Inflammatory macrophage treated with lipopolysaccharide for 1 hour (primary cell): ENCODE measurements around the gene CD74.

ENCODE experiments used
- DNase-seq, 2 donors: peaks; one replicate each; pipeline ENCODE4 v3.0.0-alpha.2; 2020 to 2022

The CD74 gene

DNA sequence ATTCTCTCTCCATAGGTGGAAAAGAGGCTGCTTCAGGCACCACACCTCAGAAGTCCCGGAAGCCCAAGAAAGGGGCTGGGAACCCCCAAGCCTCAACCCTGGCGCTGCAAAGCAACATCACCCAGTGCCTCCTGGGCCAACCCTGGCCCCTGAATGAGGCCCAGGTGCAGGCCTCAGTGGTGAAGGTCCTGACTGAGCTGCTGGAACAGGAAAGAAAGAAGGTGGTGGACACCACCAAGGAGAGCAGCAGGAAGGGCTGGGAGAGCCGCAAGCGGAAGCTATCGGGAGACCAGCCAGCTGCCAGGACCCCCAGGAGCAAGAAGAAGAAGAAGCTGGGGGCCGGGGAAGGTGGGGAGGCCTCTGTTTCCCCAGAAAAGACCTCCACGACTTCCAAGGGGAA is 16.4 kb downstream of the CD74 start:
- no peak for DNase-seq

DNA sequence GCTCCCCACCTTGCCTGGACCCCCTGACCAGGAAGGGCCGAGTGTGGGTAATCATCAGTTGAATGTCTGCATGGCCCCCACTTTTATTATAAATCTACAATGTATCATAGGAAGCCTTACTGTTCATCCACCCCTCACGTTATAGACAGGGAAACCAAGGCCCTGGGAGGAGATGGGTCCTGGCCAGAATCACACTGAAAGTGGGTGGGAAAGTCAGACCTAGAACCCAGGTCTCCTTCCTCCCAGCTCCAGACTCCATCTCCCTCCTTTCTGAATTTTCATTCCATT is 17.1 kb downstream of the CD74 start:
- no peak for DNase-seq

DNA sequence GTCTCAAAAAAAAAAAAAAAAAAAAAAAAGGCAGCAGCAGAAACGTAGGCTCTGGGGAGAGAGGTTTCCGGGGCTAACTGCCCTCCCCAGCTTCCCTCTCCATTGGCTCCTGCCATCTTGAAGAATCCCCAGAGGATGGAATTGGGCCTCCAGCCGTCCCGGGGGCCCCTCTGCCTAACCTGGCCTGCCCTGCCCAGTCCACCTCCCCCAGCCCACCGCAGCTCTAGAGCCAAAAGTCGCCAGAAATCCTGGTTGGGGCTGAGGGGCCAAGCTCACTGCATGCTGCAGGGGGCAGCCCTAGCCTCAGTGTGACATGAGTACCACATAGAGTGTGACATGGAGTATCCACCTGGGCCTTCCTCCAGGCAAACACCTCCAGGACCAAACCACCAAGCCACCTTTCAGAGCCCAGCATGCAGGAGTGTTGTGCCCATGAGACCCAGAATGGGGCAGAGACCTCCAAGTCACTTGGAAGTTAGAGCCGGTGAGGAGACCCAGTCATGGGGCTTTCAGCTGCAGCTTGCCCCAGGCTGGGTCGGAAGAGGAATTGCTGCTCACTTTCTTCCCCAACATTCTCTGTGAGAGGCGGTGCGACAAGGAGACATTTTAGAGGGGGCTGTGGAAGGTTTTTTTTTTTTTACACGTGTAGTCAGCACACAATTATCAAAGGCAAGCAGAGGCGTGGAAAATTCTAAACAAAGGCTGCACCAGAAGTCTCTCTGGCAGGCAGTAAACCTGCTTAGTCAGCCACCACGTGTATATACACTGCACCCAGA is 17.6 kb downstream of the CD74 start:
- DNase-seq = no peak

DNA sequence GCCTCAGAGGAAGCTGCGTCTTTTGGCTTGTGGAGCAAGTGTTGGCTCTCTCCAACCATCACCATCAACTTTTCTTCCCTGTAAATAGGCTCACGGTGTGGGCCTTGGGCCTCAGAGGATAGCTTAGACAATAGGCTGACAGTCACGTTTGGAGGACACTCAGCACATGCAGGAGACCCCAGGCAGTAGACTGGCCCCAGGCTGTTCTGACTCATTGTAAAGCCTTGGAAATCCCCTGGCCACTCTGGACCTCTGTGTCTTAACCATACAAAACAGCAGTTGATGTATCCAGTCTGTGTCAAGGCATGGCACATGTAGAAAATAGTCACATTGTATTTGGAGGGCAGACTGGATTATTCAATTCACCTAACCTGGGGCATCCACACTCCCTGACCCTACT is 18.6 kb downstream of the CD74 start:
- no peak for DNase-seq

DNA sequence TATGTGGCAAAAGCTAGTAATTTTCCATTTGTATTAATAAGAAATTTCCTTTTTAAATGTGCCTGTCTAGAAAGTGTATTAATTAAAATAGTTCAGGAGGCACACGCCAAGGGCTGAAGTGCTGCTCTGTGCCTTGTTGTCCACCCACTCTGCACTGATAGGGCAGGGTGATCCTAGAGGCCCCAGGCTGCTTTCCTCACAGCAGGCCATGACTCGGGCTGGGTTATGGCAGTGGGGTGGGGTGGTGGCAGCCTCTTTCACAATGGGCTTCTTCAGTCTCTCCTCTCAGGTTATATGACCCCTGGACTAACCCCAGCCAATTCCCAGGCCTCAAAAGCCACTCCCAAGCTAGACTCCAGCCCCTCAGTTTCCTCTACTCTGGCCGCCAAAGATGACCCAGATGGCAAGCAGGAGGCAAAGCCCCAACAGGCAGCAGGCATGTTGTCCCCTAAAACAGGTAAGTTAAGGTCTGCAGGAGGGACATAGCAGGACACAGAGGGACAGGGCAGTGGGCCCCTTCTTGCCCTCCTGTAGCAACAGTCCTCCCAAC is 19.5 kb downstream of the CD74 start:
- no peak for DNase-seq

DNA sequence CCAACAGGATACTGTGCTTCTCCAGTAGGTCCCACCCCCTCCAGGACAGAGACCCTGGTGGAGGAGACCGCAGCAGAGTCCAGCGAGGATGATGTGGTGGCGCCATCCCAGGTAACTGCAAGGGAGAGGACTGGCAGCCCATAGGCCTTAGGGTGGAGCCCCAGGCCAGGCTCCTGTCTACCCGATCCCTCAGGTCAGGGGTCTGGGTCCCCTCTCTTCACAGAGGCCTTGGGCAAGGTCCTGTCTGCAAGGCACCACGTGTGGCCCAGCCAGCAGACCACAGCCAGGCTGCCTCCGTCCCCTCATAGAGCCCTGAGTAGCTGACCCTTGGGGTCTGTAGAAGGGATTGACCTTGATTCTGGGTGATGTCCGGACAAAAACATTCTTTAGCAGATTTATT is 20.0 kb downstream of the CD74 start:
- DNase-seq = no peak

DNA sequence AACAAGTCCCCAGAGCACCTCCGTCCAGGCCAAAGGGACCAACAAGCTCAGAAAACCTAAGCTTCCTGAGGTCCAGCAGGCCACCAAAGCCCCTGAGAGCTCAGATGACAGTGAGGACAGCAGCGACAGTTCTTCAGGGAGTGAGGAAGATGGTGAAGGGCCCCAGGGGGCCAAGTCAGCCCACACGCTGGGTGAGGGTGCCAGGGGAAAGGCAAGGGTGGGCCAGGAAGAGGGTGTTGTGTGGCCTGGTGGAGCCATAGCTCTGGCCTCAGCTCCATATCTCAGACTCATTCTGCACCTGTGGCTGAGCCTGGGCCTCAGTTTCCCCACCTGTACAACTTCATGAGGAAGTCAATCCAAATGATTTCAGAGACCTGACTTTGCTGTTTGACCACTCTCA is 20.7 kb downstream of the CD74 start:
- no peak for DNase-seq

DNA sequence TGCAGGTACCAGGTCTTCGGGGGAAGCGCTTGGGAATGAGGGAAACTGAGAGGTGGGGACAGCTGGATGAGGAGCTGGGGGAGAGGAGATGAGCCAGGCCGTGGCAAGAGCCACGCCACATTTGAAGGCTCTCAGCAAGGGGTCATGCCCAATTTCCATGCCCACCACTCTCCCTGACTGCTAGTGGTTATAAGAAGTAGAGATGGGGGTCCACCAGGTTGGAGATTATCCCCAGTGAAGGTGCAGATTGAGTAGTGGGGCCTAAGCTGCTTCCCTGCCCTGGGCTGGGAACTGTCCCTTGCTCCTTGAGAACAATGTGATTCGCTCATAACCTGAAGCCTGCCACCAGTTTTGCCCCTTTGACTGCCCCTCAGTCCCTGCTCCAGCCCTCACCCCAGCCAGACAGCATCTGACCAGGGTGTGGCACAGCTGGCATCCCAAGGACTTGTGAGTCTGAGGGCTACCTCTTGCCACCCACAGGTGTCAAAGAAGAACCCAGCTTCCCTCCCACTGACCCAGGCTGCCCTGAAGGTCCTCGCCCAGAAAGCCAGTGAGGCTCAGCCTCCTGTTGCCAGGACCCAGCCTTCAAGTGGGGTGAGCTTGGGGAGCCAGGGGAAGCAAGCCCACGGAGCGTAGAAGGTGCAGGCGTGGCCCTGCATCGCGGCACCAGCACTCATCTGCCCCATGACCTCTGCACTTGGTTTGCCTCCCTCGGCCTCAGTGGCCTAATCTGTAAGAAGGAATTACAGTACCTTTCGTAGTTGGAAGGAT is 21.5 kb downstream of the CD74 start:
- DNase-seq = no peak

DNA sequence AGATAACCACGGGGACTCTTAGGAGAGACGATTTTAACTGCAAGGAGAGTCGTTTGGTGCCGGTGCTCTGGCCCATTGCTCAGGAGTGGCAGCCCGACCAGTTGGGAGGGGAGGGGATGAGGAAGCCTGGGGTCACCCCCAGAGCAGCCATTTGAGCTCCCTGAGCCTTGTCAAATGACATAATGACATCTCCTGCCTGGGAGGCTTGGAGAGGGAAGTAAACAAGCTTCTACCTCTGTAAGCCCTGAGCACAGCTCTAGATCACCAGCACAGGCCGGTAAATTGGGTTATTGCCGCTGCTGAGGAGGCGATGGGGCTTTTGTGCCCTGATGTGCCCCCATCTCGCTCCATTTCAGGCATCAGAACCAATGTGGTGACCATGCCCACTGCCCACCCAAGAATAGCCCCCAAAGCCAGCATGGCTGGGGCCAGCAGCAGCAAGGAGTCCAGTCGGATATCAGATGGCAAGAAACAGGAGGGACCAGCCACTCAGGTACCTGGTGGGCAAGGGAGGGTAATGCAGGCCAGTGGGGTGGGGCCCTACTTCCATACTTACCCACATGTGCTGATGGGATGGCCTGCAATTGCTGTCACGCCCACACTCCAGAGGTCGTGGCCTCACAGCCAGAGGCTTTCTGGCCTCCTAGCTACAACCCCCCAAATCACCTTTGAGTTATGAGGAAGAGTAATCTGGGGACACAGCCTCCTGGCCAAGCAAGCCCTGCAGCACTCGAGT is 23.0 kb downstream of the CD74 start:
- DNase-seq = no peak

DNA sequence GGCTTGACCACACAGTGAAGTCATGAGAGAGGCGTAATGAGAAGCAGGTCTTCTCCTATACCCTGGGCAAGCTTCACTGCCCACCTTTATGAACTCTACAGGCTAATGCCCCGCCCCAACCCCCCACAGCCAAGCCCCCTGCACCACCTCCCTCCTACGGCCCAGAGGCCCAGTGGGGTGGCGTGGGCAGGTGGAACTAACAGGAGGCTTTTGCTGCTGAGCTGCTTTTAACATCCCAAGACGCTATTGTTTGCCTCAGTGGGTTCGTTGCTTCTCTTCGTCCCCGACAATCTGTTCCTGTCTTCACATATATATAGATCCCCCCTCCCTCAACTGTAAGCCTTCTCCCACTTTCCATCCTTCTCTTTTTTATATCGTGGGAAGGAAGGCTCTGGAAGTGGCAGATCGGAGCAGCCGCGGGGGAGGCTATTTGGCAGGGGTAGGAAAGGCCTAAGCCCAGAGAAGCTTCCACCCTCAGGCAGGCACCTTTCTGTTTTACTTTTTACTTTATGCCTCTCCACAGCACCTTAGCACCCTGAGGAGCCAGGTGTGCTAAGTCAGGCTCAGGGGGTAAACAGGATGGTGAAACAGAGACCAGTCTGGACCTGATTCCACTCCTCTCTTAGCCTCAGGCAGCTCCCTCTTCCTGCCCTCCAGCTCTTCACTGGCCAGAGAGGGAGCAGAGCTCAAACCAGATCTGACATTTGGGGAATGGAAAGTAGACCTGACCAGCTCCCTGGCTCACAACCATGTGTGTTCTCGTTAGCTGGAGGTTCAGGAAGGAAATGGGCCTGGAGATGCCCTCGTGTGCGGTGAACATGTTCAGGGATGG is 26.5 kb downstream of the CD74 start:
- no peak for DNase-seq

DNA sequence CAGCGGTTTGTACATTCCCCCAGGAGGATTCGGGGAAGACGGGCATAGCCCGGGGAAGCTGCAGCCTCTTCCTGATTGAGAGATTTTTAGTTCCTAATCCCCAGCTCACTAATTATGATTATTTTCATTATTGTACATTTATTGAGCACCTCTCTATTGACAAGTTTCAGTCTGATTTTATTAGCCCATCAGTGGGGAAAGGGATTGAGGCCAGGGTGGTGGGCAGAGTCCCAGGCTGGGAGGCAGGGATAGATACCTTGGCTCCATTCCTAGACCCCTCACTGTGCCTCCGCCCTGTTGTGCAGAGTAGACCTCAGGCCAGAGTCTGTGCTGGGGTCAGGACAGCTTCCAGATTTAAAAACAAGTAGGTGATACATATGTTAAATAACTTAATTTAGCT is 28.0 kb downstream of the CD74 start:
- no peak for DNase-seq

DNA sequence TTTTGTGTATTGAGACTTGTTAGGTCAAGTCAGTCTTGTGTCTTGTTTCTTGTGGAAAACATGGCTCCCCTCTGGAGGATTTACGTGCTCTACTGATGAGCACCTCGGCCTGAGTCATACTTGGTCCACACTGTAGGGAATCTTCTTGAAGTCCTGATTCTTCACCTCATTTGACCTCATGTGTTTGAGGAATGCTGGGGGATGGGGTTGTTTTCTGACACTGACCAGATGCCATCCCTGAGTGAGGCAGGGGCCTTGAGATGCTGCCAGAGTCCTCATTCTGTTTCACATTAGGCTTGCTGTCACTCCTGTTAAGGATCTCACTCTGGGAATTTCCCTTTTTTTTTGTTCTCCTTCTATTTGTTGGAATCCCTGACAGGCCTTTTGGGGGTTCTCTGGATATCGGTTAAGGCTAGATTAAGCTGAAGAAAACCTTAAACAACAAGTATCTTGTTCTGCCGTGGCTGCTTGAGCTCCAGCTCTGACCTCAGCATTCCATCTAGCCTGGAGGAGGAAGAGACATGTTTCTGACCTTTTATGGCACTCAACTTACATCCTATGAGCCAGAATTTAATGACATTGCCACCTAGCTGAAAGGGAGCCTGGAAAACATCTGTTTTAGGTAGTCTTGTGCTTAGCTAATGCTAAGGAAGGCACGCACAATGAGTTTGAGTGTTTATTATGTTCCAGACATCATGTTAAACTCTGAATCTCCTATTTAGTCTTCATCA is 34.6 kb downstream of the CD74 start:
- no peak for DNase-seq

DNA sequence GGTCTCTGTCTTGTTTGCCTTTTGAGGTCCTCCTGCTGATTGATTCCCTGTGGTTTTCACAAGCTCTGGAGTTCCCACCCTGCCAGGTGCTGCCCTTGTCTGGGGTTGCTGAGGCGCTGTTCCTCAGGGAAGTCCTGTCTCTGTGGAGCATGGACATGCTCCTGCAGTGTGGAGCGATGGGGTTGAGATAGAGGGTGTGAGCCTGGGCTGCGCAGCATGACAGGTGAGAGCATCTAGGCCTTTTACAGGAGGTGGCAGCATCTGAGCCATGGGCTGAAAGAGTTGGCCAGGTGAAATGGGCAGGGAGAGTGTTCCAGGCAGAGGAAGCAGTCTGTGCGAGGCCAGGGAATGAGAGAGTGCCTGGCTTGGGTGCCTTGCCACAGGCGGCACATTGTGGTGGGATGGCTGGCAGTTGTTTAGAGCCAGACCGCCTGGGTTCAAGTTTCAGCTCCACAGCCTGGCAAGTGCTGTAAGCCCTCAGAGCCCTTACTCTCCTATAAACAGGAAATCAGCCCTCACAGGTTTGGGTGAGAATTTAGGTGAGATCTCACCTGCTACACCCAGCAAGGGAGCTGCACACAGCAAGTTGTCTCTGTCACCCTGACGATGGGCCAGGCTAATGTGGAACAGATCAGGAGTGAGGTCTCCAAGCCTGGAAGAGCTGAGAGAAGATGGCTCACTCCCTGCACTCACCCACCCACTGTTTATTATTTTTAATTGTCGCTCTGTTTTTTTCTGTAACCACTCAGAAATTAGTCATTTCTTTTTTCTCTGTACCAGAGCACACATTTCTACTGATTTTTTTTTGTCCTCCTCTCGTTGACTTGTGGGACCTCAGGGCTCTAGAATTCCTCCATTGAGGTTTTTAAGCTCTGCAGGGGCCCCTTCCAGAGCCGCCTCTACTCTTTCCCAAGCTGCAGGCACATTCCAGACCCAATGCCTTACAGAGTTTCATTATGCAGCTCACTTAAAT is 35.6 kb downstream of the CD74 start:
- DNase-seq = no peak

DNA sequence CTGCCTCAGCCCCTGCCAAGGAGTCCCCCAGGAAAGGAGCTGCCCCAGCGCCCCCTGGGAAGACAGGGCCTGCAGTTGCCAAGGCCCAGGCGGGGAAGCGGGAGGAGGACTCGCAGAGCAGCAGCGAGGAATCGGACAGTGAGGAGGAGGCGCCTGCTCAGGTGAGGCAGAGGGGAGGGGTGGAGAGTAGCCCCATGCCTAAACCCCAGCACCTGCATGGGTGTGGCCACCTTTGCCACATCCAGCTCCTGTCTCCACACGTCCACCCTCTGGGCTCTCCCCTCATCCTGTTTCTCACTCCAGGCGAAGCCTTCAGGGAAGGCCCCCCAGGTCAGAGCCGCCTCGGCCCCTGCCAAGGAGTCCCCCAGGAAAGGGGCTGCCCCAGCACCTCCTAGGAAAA is 38.1 kb downstream of the CD74 start:
- no peak for DNase-seq

DNA sequence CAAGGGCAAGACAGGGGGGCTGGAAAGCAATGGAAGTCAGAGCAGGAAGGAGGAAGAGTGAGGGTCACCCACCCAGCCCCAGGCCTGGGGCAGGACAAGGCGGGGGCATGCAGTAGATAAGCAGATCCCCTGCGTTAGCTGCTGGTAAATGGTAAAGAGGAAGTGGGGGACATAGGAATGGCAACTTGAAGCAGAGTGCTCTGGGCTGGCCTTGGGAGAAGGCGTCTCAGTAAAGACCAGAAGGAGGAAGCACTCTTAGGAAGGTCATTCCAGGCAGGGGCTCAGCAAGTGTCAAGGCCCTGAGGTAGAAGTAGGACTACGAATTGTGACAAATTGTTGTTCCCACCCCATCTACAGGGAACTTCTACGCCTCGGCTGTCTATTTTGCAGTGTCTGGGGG is 40.1 kb downstream of the CD74 start:
- DNase-seq = peak; percentile 24 to 26

DNA sequence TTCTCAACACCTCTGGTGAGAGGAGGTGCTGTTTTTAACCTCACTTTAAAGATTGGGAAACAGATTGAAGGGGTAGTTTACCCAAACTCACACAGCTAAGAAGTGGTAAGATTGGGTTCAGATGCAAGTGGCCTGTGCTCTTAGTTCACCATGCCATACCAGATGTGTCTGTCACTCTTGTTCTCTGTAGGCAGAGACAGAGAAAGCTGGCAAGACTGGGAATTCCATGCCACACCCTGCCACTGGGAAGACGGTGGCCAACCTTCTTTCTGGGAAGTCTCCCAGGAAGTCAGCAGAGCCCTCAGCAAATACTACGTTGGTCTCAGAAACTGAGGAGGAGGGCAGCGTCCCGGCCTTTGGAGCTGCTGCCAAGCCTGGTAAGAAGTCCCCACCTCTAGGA is 44.2 kb downstream of the CD74 start:
- no peak for DNase-seq

DNA sequence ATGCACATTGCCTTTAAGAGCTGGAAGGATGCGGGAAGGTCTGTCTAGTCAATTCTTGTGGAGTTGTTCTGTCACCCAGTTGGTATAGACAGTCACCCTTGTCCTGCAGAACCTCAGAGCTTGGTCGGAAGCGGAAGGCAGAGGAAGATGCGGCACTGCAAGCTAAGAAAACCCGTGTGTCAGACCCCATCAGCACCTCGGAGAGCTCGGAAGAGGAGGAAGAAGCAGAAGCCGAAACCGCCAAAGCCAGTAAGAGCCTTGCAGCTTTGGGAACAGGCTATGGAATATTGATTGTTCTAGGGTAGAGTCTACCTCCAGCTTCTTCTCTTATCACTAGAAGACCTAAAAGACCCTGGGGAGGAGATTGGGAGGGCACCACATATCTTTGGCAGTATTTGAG is 48.7 kb downstream of the CD74 start:
- no peak for DNase-seq

DNA sequence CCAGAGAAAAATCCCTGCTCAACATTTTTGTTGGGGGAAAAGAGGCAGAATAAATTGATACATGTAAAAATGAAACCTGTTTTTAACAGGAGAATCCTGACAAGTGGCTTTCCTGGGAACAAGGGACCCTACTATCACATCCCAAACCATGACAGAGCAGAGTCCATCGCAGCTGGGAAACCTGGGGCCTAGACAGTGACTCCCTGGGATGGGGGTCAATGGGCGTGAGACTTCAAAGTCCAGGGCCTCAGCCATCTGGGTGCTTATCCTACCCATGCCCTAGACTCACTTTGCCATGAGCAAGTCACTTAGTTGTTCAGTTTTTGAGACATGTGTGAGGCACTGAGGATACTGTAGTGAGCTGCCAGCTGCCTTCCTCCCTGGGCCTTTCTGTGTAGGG is 49.5 kb downstream of the CD74 start:
- DNase-seq = no peak

DNA sequence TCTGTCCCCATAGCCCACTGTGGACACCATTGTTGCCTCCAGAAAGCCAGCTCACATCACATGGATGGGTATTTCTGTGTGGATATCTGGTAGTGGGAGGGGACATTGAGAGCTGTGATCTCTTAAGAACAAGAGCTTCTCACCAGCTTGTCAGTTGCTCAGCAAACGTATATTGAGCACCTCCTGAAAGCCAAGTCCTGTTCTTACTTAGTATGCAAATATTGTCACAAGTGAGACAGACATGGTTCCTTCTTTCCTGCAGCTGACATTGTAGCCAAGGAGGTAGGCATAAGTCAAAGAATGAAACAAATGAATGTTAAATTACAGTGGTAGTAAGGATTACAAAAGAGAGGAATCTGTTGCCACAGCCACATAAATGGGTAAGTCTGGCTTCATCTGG is 51.4 kb downstream of the CD74 start:
- no peak for DNase-seq

DNA sequence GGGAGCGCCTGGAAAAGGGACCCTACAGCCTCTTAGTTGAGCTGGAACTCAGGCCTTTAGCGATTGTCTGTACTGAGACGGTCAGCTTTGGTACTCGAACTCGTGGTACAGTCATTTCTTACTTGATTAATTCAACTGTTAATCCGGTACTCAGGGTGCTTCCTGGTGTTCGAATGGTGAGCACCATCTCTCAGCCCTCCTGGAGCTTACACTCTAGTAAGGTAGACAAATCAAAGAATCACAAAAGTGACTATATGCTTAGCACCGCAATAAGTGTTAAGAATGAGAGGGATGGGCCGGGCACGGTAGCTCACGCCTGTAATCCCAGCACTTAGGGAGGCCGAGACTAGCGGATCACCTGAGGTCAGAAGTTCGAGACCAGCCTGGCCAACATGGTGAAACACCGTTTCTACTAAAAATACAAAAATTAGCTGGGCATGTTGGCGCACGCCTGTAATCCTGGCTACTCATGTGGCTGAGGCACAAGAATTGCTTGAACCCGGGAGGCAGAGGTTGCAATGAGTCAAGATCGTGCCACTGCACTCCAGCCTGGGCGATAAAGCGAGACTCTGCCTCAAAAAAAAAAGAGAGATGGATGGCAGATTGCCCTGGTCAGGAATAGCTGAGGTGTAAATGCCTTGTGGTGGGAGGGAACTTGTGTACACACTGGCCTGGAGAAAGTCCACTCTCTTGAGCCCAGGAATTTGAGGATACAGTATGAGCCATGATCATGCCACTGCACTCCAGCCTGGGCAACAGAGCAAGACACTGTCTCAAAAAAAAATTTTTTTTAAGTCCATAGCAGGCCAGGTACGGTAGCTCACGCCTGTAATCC is 54.2 kb downstream of the CD74 start:
- DNase-seq = no peak
